Pons (tissue), 1 donor: ENCODE measurements around the gene CNIH1.
"Not testable (repeated sequence)": the region's sequence is repeated elsewhere in the genome, so short reads cannot be mapped to it uniquely, and the experiment has no call there.

Experiments used
- DNase-seq: peaks from one replicate; pipeline ENCODE4 v3.0.0-alpha.2; 2016; ENCODE audit warnings: low spot score

Gene CNIH1

GRCh38 chr14:54427871-54428270, 13.3 kb downstream of the CNIH1 start:
- DNase-seq, result no peak

GRCh38 chr14:54425537-54426274, 15.5 kb downstream of the CNIH1 start:
- DNase-seq, result no peak

- DNase-seq, result no peak
These were observed 16.1 kb downstream of the CNIH1 start for GRCh38 chr14:54425068-54425467.

- DNase-seq, result no peak
These were observed 16.7 kb downstream of the CNIH1 start for GRCh38 chr14:54424479-54424901.

GRCh38 chr14:54423991-54424390, 17.2 kb downstream of the CNIH1 start:
- DNase-seq, result no peak

GRCh38 chr14:54420478-54421142, 20.6 kb downstream of the CNIH1 start:
- peak; percentile 49 for DNase-seq

- no peak for DNase-seq
These were observed 29.8 kb downstream of the CNIH1 start for GRCh38 chr14:54411371-54411770.

GRCh38 chr14:54410215-54410614, 31.0 kb downstream of the CNIH1 start:
- DNase-seq, result no peak

- DNase-seq, result not testable (repeated sequence)
These were observed 37.7 kb downstream of the CNIH1 start for GRCh38 chr14:54403401-54404005.

GRCh38 chr14:54399560-54399959, 41.6 kb downstream of the CNIH1 start:
- DNase-seq, result no peak

GRCh38 chr14:54396493-54397335, 44.5 kb downstream of the CNIH1 start, which contains the start of gene CDKN3:
Gene CDKN3, plus strand, starts transcription at chr14:54397007. Its CDS starts 62 bp downstream, at chr14:54397069.
- DNase-seq, result peak; percentile 99

- DNase-seq, result no peak
These were observed 45.0 kb downstream of the CNIH1 start for GRCh38 chr14:54396183-54396492.

- no peak for DNase-seq
These were observed 45.5 kb downstream of the CNIH1 start for GRCh38 chr14:54395716-54396115.

GRCh38 chr14:54395284-54395683, 45.9 kb downstream of the CNIH1 start:
- no peak for DNase-seq

GRCh38 chr14:54394596-54394995, 46.6 kb downstream of the CNIH1 start:
- DNase-seq, result no peak

GRCh38 chr14:54392986-54393884, 47.9 kb downstream of the CNIH1 start:
- not testable (repeated sequence) for DNase-seq

GRCh38 chr14:54392131-54392859, 48.9 kb downstream of the CNIH1 start:
- DNase-seq, result no peak

- DNase-seq, result no peak
These were observed 53.8 kb downstream of the CNIH1 start for GRCh38 chr14:54387328-54387727.

GRCh38 chr14:54385556-54385955, 55.6 kb downstream of the CNIH1 start:
- DNase-seq, result no peak

GRCh38 chr14:54383835-54384234, 57.3 kb downstream of the CNIH1 start:
- no peak for DNase-seq

- DNase-seq, result no peak
These were observed 59.4 kb downstream of the CNIH1 start for GRCh38 chr14:54381821-54382220.
